ENCODE results near the gene UBAP2L.
A peak's percentile ranks its signal among the peaks of the same experiment; 100 is the strongest.
"Not testable (repeated sequence)": the region's sequence is repeated elsewhere in the genome, so short reads cannot be mapped to it uniquely, and the experiment has no call there.

The UBAP2L gene

DNA sequence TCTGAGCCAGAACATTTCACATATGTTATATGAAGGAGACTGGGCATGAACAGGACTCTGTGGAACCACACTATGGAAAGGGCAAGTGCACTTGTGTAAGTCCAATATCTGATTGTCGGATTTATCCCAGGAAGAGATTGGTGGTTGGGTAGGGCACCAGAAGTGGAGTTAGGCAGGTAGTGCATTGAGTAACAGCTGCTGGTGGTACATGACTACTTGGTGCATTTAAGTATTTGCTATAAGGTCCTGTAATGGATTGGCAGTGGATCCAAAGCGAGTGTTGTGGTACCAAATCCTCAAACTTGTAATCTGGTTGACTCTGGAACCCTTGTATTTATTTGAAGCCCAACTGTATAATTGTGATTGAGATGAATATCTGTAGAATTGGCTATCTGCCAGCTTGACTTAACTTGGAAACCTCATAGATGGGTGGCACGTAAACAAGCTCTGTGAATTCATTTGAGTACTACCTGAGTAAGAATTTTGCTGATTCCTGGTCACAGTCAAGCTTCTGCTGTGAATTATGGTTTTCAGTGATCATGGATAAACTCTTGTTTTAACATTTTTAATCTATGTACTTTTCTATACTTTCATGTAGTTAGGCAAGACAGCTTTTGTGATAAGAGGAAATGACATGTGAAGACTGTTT, 21.1 kb downstream of the UBAP2L start:
- H3K27me3 Mint-ChIP-seq (ENCODE audit: low read depth) = no peaks in the 10 kb centered on the region

DNA sequence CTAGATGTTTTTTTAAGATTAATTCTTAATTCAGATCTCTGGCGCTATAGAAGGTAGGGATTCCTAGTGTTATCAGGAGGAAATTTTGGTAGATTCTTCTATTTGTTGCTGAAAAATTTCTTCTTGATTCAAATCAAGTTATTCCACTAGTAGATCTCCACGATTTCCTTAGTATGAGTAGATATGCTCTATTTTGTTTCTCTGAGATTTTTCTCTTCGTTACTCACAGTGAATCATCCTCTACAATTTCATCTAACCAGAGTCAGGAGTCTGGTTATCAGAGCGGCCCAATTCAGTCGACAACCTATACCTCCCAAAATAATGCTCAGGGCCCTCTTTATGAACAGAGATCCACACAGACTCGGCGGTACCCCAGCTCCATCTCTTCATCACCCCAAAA, 32.9 kb downstream of the UBAP2L start:
- Mint-ChIP-seq H3K9me3 (no peaks in the 10 kb centered on the region), H3K4me3 (no peak overlapping the region), H3K4me1 (ENCODE audit: low read depth) (no peaks in the 10 kb centered on the region), H3K27me3 (ENCODE audit: low read depth) (no peaks in the 10 kb centered on the region), H3K36me3 (ENCODE audit: low read depth) (peaks cover 55% of the 10 kb centered on the region), H3K27ac (no peak overlapping the region)

More for the DNA sequence above, 21.1 kb downstream of the UBAP2L start:
- Mint-ChIP-seq H3K4me1 (ENCODE audit: low read depth) (peaks cover 13% of the 10 kb centered on the region), H3K27ac (no peak overlapping the region), H3K36me3 (ENCODE audit: low read depth) (peaks cover 53% of the 10 kb centered on the region), H3K9me3 (no peaks in the 10 kb centered on the region), H3K4me3 (no peak overlapping the region)

DNA sequence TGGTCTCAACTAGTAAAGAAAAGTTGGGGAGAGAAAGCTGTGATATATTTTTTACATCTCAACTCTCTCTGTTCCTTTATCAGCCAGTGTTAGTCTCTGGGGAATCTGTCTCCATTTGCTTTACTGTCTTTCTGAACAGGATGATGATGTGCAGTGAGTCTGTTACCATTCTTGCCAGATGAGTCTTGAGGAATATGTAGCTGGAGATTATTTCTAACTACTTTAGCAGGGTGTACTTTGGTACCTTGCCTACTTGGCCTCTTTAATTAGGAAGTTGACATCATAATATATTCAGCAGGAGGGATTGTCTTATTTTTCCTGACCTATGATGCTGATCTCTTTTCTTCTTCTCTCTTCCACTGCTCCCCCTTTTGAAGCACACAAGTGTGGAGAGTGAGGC, 35.9 kb downstream of the UBAP2L start:
- Mint-ChIP-seq H3K27ac (no peak overlapping the region), H3K4me1 (ENCODE audit: low read depth) (peaks cover under 1% of the 10 kb centered on the region), H3K4me3 (no peak overlapping the region), H3K9me3 (no peaks in the 10 kb centered on the region), H3K36me3 (ENCODE audit: low read depth) (peaks cover 53% of the 10 kb centered on the region), H3K27me3 (ENCODE audit: low read depth) (no peaks in the 10 kb centered on the region)

DNA sequence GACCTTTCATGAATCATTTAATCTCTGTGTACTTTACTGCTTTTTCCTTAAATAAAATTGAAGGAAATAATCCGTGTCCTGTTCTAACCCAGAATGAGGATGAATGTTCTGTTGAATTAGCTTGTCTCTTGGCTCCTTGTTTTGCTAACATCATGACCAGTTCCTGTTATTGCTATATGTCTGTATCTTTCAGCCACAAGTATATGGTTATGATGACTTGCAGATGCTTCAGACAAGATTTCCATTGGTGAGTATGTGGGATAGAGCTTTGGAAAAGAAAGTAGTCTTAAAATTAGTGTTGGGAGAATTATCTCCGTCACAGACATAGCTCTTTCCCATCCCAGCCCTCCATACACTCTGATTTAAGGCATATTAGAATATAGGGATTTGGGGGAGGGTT, 38.0 kb downstream of the UBAP2L start:
- peaks cover 67% of the 10 kb centered on the region for H3K36me3 Mint-ChIP-seq (ENCODE audit: low read depth)
- no peak overlapping the region for H3K4me3 Mint-ChIP-seq

DNA sequence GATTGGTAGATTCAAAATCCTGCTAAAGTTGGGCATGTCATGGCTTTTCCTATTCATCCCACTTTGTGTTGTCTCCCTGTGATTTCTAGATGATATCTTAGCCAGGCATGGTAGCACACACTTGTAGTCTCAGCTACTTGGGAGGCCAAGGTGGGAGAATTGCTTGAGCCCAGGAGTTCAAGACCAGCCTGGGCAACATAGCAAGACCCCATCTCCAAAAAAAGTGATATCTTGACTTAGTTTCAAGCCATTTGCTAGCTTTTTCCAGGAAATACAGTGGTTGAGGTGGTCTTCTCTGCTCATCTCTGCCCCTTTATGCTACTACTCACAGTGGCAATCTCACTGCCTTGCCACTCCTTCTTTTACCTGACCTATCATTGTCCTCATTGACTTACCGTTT, 39.4 kb downstream of the UBAP2L start:
- peak overlapping the region; percentile 55 for H3K27ac Mint-ChIP-seq
- H3K4me1 Mint-ChIP-seq (ENCODE audit: low read depth) = peaks cover 17% of the 10 kb centered on the region
- H3K4me3 Mint-ChIP-seq = no peak overlapping the region
- H3K9me3 Mint-ChIP-seq = no peaks in the 10 kb centered on the region
- peaks cover 66% of the 10 kb centered on the region for H3K36me3 Mint-ChIP-seq (ENCODE audit: low read depth)
- H3K27me3 Mint-ChIP-seq (ENCODE audit: low read depth) = no peaks in the 10 kb centered on the region

More for the DNA sequence above, 38.0 kb downstream of the UBAP2L start:
- H3K4me1 Mint-ChIP-seq (ENCODE audit: low read depth) = peaks cover 5% of the 10 kb centered on the region
- H3K27me3 Mint-ChIP-seq (ENCODE audit: low read depth) = no peaks in the 10 kb centered on the region
- H3K27ac Mint-ChIP-seq = no peak overlapping the region
- H3K9me3 Mint-ChIP-seq = no peaks in the 10 kb centered on the region

DNA sequence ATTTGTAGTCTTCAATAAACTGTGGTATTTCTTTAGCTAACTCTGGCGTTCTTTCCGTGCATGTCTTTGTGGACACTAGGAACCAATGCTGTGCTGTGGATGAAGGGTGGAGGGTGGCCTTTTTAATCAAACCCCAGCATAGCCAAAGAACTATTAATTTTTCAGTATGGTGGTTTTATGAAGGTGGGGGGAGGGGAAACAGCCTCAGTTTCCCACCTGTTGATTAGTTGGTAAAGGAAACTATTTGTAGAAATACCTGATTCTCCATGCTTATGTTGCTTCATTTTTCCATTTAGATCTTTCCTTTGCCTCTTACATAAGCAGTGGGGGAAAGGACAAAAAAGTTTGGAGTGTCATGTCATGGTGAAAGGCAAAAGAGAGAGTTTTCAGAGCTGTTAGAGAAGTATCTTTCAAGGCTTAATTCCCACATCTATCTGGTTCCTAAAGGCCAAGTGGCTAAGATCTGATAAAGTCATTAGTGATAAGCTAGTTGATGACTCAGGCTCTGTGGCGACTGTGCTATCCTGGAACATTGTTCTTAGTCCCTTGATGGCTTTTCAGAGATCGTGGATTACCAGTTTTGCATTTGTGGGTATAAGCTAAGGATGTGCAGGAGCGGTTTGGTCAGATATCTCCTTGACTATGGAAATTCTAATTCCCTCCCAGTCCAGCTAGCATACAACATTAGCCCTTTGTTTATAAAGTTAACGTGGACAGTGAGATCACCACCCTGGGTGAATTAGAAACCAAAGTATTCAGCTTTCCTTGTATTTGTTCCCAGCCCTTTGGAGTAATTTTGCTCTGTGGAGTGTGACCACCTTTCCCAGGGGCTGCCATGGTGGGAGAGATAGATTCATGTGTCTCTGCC, 42.9 kb downstream of the UBAP2L start:
- Mint-ChIP-seq H3K4me3 (no peak overlapping the region), H3K27ac (peak overlapping the region; percentile 33), H3K27me3 (ENCODE audit: low read depth) (no peaks in the 10 kb centered on the region), H3K9me3 (no peaks in the 10 kb centered on the region), H3K4me1 (ENCODE audit: low read depth) (peaks cover 32% of the 10 kb centered on the region), H3K36me3 (ENCODE audit: low read depth) (peaks cover 48% of the 10 kb centered on the region)

DNA sequence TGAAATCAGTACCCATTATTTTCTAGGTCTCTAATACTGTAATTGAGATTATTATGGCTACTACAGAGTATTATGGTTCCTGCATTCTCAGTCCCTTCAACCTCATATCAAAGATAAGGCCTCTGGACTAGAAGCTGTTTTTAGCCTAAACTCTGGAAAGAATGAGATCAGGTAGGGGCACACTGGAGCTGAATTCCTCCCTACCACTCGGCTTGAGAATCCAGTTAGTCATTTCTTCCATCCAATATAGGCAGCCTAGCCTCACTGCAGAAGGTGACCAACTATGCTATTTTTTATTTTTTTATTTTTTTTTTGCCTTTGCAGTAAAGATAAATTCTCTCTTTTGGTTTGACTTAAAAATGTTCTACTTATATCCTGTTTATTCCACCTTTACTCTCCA, 43.7 kb downstream of the UBAP2L start:
- H3K36me3 Mint-ChIP-seq (ENCODE audit: low read depth) = peaks cover 51% of the 10 kb centered on the region
- H3K4me3 Mint-ChIP-seq = no peak overlapping the region
- peak overlapping the region; percentile 77 for H3K27ac Mint-ChIP-seq
- no peaks in the 10 kb centered on the region for H3K9me3 Mint-ChIP-seq
- peaks cover 34% of the 10 kb centered on the region for H3K4me1 Mint-ChIP-seq (ENCODE audit: low read depth)
- no peaks in the 10 kb centered on the region for H3K27me3 Mint-ChIP-seq (ENCODE audit: low read depth)

DNA sequence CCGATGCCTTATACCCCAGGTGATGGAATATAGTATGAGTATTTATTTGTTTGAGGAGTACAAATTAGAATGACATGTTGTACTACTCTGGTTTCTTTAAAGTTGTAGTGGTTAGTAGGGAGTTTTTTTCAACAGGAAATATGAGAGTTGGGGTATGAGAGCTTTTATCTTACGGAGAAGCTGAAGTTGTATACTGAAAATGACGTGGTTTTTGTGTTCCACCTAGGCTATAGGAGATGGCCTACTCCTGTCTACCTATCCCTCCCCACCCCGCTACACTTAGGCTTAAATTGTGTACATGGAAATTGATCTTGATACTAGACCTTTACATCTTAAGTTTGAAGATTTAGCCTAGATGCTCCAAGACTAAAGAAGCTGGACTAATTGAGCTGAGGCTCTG, 44.8 kb downstream of the UBAP2L start:
- peak overlapping the region; percentile 49 for H3K4me3 Mint-ChIP-seq
- no peaks in the 10 kb centered on the region for H3K9me3 Mint-ChIP-seq
- H3K36me3 Mint-ChIP-seq (ENCODE audit: low read depth) = peaks cover 45% of the 10 kb centered on the region
- no peaks in the 10 kb centered on the region for H3K27me3 Mint-ChIP-seq (ENCODE audit: low read depth)
- peaks cover 37% of the 10 kb centered on the region for H3K4me1 Mint-ChIP-seq (ENCODE audit: low read depth)
- peak overlapping the region; percentile 84 for H3K27ac Mint-ChIP-seq

DNA sequence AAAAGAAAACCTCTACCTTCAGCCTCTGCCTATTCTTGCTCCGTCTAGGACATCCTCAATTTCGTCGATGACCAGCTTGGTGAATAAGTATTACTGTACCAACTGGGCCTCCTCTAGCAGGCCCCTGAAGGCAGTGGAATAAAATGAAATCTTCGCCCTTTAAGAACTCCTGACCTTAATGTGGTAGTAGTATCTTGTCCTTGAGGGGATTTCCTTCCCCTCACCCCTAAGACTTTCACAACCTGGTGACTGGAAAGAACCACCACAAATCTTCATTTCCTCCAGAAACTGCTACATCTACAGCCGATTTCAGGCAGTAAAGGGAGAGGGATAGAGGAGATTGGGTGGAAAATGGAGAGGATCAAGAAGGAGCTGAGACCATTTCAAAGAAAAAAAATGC, 50.1 kb downstream of the UBAP2L start:
- H3K4me1 Mint-ChIP-seq (ENCODE audit: low read depth) = peaks cover 47% of the 10 kb centered on the region
- H3K9me3 Mint-ChIP-seq = no peaks in the 10 kb centered on the region
- H3K27ac Mint-ChIP-seq = peak overlapping the region; percentile 85
- peak overlapping the region; percentile 76 for H3K4me3 Mint-ChIP-seq
- no peaks in the 10 kb centered on the region for H3K27me3 Mint-ChIP-seq (ENCODE audit: low read depth)
- H3K36me3 Mint-ChIP-seq (ENCODE audit: low read depth) = peaks cover 35% of the 10 kb centered on the region

DNA sequence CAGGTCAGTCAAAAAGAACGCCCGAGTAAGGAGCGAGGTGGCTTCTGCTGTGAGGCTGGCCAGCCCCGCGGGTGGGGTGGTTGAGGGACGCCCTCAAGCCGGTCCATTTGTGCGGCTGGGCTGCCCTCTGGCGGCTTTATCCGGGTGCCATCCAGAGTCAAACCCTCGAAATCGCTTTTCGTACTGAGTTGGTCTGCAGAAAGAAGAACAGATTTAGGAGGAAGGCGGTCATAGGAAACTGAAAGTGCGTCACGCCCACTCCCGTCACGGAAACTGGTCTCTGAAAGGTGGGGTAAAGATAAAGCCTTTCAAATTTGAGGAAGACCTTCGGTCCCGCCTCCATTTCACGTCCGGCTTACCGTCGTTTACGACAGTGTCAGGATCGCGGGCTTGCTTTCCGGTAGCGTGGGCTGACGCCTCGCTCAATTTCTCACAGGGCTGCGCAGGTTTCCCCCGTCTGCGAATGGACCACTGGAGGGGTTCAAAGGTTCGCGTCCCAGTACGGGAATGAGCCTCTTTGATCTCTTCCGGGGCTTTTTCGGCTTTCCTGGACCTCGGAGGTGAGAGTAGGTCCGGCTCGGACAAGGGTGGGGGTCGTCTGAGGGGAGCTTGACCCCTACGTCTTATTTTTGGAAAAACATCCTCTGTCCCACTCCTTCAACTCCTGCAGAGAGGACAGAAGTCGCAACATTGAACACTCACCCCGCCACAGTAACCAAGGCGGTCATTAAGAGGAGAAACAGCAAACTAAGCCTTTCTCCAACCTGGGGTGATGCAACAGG, 51.7 kb downstream of the UBAP2L start, which contains the start of gene HAX1:
TSS of gene HAX1 (plus strand) at position 413 of the 782 bp plus-strand sequence. CDS start at position 508, 95 bp downstream.
- Mint-ChIP-seq H3K4me1 (ENCODE audit: low read depth) (peaks cover 38% of the 10 kb centered on the region), H3K4me3 (peak within 1 kb of the TSS; percentile 96), H3K36me3 (ENCODE audit: low read depth) (peaks cover 34% of the 10 kb centered on the region), H3K9me3 (no peaks in the 10 kb centered on the region), H3K27me3 (ENCODE audit: low read depth) (no peaks in the 10 kb centered on the region), H3K27ac (peak within 1 kb of the TSS; percentile 96)

DNA sequence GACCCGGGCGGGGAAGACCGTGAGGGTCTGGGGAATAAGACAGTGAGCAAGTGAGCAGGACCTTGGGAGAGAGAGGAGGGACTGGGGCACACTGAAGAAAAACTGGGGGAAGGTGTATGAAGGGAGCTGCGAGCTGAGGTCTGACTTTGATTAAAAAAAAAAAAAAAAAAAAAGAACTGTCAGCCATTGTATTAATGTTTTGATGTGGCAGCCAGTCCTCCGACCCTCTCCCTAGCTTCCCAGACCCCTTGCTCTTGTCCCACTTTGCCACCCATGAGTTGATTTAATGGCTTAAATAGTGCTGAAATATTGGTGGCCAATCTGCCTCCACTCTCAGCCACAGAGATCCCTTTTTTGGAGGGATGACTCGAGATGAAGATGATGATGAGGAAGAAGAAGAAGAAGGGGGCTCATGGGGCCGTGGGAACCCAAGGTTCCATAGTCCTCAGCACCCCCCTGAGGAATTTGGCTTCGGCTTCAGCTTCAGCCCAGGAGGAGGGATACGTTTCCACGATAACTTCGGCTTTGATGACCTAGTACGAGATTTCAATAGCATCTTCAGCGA, 52.3 kb downstream of the UBAP2L start:
- H3K4me3 Mint-ChIP-seq = peak overlapping the region; percentile 96
- H3K27ac Mint-ChIP-seq = peak overlapping the region; percentile 96
- H3K4me1 Mint-ChIP-seq (ENCODE audit: low read depth) = peaks cover 38% of the 10 kb centered on the region
- no peaks in the 10 kb centered on the region for H3K27me3 Mint-ChIP-seq (ENCODE audit: low read depth)
- H3K36me3 Mint-ChIP-seq (ENCODE audit: low read depth) = peaks cover 34% of the 10 kb centered on the region
- H3K9me3 Mint-ChIP-seq = no peaks in the 10 kb centered on the region

DNA sequence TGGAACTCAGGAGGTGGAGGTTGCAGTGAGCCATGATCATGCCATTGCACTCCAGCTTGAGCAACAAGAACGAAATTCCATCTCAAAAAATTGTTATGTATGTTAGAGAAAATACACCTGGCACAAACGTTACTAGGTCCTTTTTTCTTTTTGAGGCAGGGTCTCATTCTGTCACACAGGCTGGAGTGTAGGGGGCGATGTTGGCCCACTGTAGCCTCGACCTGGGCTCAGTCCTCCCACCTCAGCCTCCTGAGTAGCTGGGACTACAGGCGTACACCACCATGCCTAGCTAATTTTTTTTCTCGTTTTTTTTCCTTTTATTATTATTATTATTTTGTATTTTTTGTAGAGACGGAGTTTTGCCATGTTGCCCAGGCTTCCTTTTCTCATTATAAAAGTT, 56.0 kb downstream of the UBAP2L start:
- no peak overlapping the region for H3K27ac Mint-ChIP-seq

DNA sequence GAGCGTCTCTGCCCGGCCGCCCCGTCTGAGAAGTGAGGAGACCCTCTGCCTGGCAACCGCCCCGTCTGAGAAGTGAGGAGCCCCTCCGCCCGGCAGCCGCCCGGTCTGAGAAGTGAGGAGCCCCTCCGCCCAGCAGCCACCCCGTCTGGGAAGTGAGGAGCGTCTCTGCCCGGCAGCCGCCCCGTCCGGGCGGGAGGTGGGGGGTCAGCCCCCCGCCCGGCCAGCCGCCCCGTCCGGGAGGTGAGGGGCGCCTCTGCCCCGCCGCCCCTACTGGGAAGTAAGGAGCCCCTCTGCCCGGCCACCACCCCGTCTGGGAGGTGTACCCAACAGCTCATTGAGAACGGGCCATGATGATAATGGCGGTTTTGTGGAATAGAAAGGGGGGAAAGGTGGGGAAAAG, 66.8 kb downstream of the UBAP2L start:
- not testable (repeated sequence) for H3K27ac Mint-ChIP-seq; H3K4me3 Mint-ChIP-seq; H3K9me3 Mint-ChIP-seq; H3K36me3 Mint-ChIP-seq (ENCODE audit: low read depth); H3K4me1 Mint-ChIP-seq (ENCODE audit: low read depth)
- H3K27me3 Mint-ChIP-seq (ENCODE audit: low read depth) = peaks cover 24% of the 10 kb centered on the region

More for the DNA sequence above, 56.0 kb downstream of the UBAP2L start:
- H3K36me3 Mint-ChIP-seq (ENCODE audit: low read depth) = peaks cover 19% of the 10 kb centered on the region
- H3K4me3 Mint-ChIP-seq = no peak overlapping the region
- no peaks in the 10 kb centered on the region for H3K27me3 Mint-ChIP-seq (ENCODE audit: low read depth)
- H3K9me3 Mint-ChIP-seq = no peaks in the 10 kb centered on the region
- H3K4me1 Mint-ChIP-seq (ENCODE audit: low read depth) = peaks cover 23% of the 10 kb centered on the region

DNA sequence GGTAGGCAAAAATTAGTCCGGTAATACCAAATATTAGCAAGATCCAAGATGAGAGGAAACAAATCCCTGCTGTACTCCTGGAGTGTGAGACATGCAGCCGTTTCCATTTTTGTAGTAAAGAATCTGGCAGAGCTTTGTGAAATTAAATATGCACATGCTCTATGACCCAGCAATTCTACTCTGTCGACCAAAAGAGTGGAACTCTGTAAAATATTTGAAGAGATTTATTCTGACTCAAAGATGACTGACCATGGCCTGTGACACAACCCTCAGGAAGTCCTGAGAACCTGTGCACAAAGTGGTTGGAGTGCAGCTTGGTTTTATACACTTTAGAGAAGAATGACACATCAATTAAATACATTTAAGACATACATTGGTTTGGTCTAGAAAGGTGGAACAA, 67.9 kb downstream of the UBAP2L start:
- H3K9me3 Mint-ChIP-seq = peaks cover 6% of the 10 kb centered on the region
- no peaks in the 10 kb centered on the region for H3K4me1 Mint-ChIP-seq (ENCODE audit: low read depth)
- H3K36me3 Mint-ChIP-seq (ENCODE audit: low read depth) = peaks cover 3% of the 10 kb centered on the region
- H3K4me3 Mint-ChIP-seq = no peak overlapping the region
- H3K27ac Mint-ChIP-seq = no peak overlapping the region
- peaks cover 25% of the 10 kb centered on the region for H3K27me3 Mint-ChIP-seq (ENCODE audit: low read depth)

All from T-helper 1 cell treated with Interleukin-12 subunit alpha and Interleukin-12 subunit beta and Interleukin-4 antibody, amounts not matched to agents 30 μg/mL and 1 μg/mL, for 36 hours (primary cell).